Neural progenitor cell (in vitro differentiated cells): Measurements from ENCODE around the gene NEDD4L. TPM values are rescaled to one million over a fixed set of nuclear protein-coding genes. Genes with fewer than 3 reads are reported as not detected.

Experiments
- DNase-seq: peaks from one replicate; pipeline ENCODE4 v3.0.0-alpha.2; 2016; ENCODE audit warnings: low spot score
- H2AFZ ChIP-seq: fragments of 200-600 bp; sonication (generic); replicated peaks from 2 replicates; pipeline ENCODE4 v1.6.1; 2016; ENCODE audit warnings: antibody characterized with exemption
- H3F3A ChIP-seq: fragments of 200-600 bp; sonication (generic); 2 replicates; pipeline ENCODE4 v1.6.1; 2016; ENCODE audit warnings: antibody characterized with exemption, low read depth
- H3K27ac ChIP-seq: fragments of 200-600 bp; sonication (generic); 2 replicates; pipeline ENCODE4 v1.5.1; 2016; ENCODE audit warnings: mild to moderate bottlenecking
- H3K27me3 ChIP-seq: fragments of 200-600 bp; sonication (generic); 2 replicates; pipeline ENCODE4 v1.6.1; 2016; ENCODE audit warnings: mild to moderate bottlenecking, moderate library complexity
- H3K36me3 ChIP-seq: fragments of 200-600 bp; sonication (generic); 2 replicates; pipeline ENCODE4 v1.5.1; 2016
- H3K4me1 ChIP-seq: fragments of 200-600 bp; sonication (generic); 2 replicates; pipeline ENCODE4 v1.6.1; 2016; ENCODE audit warnings: mixed run types
- H3K4me2 ChIP-seq: fragments of 200-600 bp; sonication (generic); 2 replicates; pipeline ENCODE4 v1.6.1; 2016
- H3K4me3 ChIP-seq: fragments of 200-600 bp; sonication (generic); 2 replicates; pipeline ENCODE4 v1.5.1; 2016
- H3K79me2 ChIP-seq: fragments of 200-600 bp; sonication (generic); 2 replicates; pipeline ENCODE4 v1.6.1; 2016; ENCODE audit warnings: low read depth
- H3K9ac ChIP-seq: fragments of 200-600 bp; sonication (generic); 2 replicates; pipeline ENCODE4 v1.6.1; 2016
- H3K9me3 ChIP-seq: fragments of 200-600 bp; sonication (generic); 2 replicates; pipeline ENCODE4 v1.5.1; 2016; ENCODE audit warnings: low read depth
- H4K20me1 ChIP-seq: fragments of 200-600 bp; sonication (generic); 2 replicates; pipeline ENCODE4 v1.6.1; 2016; ENCODE audit warnings: low read depth
- H3K27ac Mint-ChIP-seq: 3 replicates; pipeline ENCODE4 v1.8.0; 2021; ENCODE audit warnings: mixed read lengths
- H3K27me3 Mint-ChIP-seq: 2 replicates; pipeline ENCODE4 v1.8.0; 2022; ENCODE audit warnings: low read depth, mild to moderate bottlenecking, inconsistent platforms, moderate library complexity, mixed read lengths; ENCODE audit not compliant: insufficient read depth
- H3K36me3 Mint-ChIP-seq: 3 replicates; pipeline ENCODE4 v1.8.0; 2021; ENCODE audit warnings: mixed read lengths
- H3K4me1 Mint-ChIP-seq: 3 replicates; pipeline ENCODE4 v1.8.0; 2021; ENCODE audit warnings: mixed read lengths
- H3K4me3 Mint-ChIP-seq: 3 replicates; pipeline ENCODE4 v1.8.0; 2021; ENCODE audit warnings: mild to moderate bottlenecking, moderate library complexity, mixed read lengths
- H3K9me3 Mint-ChIP-seq: 3 replicates; pipeline ENCODE4 v1.8.0; 2020; ENCODE audit warnings: mixed read lengths
- CTCF ChIP-seq: fragments of 200-600 bp; sonication (generic); IDR thresholded peaks from 2 replicates; pipeline ENCODE4 v1.5.1; 2017; ENCODE audit warnings: antibody characterized with exemption, mild to moderate bottlenecking
- EZH2 ChIP-seq: fragments of 200-600 bp; sonication (generic); IDR thresholded peaks from 2 replicates; pipeline ENCODE4 v1.6.1; 2017; ENCODE audit warnings: antibody characterized with exemption, mild to moderate bottlenecking, moderate library complexity
- EZH2phosphoT487 ChIP-seq: fragments of 200-600 bp; sonication (generic); IDR thresholded peaks from 2 replicates; pipeline ENCODE4 v1.6.1; 2017; ENCODE audit warnings: antibody characterized with exemption
- total RNA-seq: library from RNA; depleted of rRNA; stranded (reverse); fragments of >200 nt; gene quantifications from 2 replicates; pipeline ENCODE4 v1.2.3, GENCODE V29; 2015; ENCODE audit warnings: low replicate concordance

NEDD4L gene
- total RNA-seq, 1 donor from 2014 or later, result 55.5 TPM

- no peaks in the 10 kb centered on the region for H3K27me3 ChIP-seq
- no peak for TF ChIP-seq CTCF
- no peak for TF ChIP-seq EZH2
- TF ChIP-seq EZH2phosphoT487, result no peak
- H3K79me2 ChIP-seq, result peaks cover 26% of the 10 kb centered on the region
- H3K4me1 ChIP-seq, result peaks cover 9% of the 10 kb centered on the region
- H3F3A ChIP-seq, result no peaks in the 10 kb centered on the region
- no peak overlapping the region for H3K27ac ChIP-seq
- H3K36me3 ChIP-seq, result no peaks in the 10 kb centered on the region
- Mint-ChIP-seq H3K4me1 (peaks cover 4% of the 10 kb centered on the region), H3K4me3 (no peak overlapping the region), H3K27ac (no peak overlapping the region), H3K27me3 (peaks cover 2% of the 10 kb centered on the region), H3K9me3 (peaks cover 3% of the 10 kb centered on the region), H3K36me3 (peaks cover 16% of the 10 kb centered on the region)
- H4K20me1 ChIP-seq, result peaks cover 51% of the 10 kb centered on the region
- no peak overlapping the region for H2AFZ ChIP-seq
- no peak overlapping the region for H3K4me3 ChIP-seq
- no peak overlapping the region for H3K4me2 ChIP-seq
- no peak for DNase-seq
- no peaks in the 10 kb centered on the region for H3K9me3 ChIP-seq
- H3K9ac ChIP-seq, result no peak overlapping the region
These were observed 49.3 kb downstream of the NEDD4L start for GRCh38 chr18:58093311-58093803.

- peaks cover 13% of the 10 kb centered on the region for H3K36me3 Mint-ChIP-seq
- no peak overlapping the region for H3K4me3 Mint-ChIP-seq
- peak overlapping the region; percentile 4 for H3K4me2 ChIP-seq
- no peak overlapping the region for H3K4me3 ChIP-seq
- no peak overlapping the region for H3K9ac ChIP-seq
- H3K4me1 ChIP-seq, result peaks cover 11% of the 10 kb centered on the region
- no peaks in the 10 kb centered on the region for H3K27me3 ChIP-seq
- no peak overlapping the region for H2AFZ ChIP-seq
- H3K4me1 Mint-ChIP-seq, result peaks cover 4% of the 10 kb centered on the region
- DNase-seq, result peak; percentile 59
- H3K9me3 ChIP-seq, result no peaks in the 10 kb centered on the region
- no peaks in the 10 kb centered on the region for H3K36me3 ChIP-seq
- H3K27me3 Mint-ChIP-seq, result peaks cover 2% of the 10 kb centered on the region
- H4K20me1 ChIP-seq, result peaks cover 68% of the 10 kb centered on the region
- H3K79me2 ChIP-seq, result peaks cover 21% of the 10 kb centered on the region
- no peak overlapping the region for H3K27ac ChIP-seq
- H3K9me3 Mint-ChIP-seq, result peaks cover 3% of the 10 kb centered on the region
- peak overlapping the region; percentile 65 for H3K27ac Mint-ChIP-seq
- H3F3A ChIP-seq, result no peaks in the 10 kb centered on the region
- TF ChIP-seq EZH2phosphoT487, result no peak
- TF ChIP-seq EZH2, result no peak
- TF ChIP-seq CTCF, result no peak
These were observed 51.2 kb downstream of the NEDD4L start for GRCh38 chr18:58095222-58095621.

GRCh38 chr18:58095655-58096054 lies 51.6 kb downstream of the NEDD4L start:
- peaks cover 13% of the 10 kb centered on the region for H3K36me3 Mint-ChIP-seq
- peaks cover 2% of the 10 kb centered on the region for H3K27me3 Mint-ChIP-seq
- Histone ChIP-seq H3K36me3 (no peaks in the 10 kb centered on the region), H3F3A (no peaks in the 10 kb centered on the region), H3K4me1 (peaks cover 14% of the 10 kb centered on the region), H3K27me3 (no peaks in the 10 kb centered on the region), H3K79me2 (peaks cover 21% of the 10 kb centered on the region), H2AFZ (no peak overlapping the region), H3K4me2 (peak overlapping the region; percentile 4), H3K4me3 (no peak overlapping the region), H4K20me1 (peaks cover 72% of the 10 kb centered on the region), H3K9ac (no peak overlapping the region), H3K27ac (no peak overlapping the region), H3K9me3 (no peaks in the 10 kb centered on the region)
- TF ChIP-seq EZH2 (no peak), CTCF (no peak), EZH2phosphoT487 (no peak)
- no peak for DNase-seq
- H3K4me1 Mint-ChIP-seq, result peaks cover 4% of the 10 kb centered on the region
- H3K9me3 Mint-ChIP-seq, result peaks cover 3% of the 10 kb centered on the region
- H3K4me3 Mint-ChIP-seq, result no peak overlapping the region
- H3K27ac Mint-ChIP-seq, result no peak overlapping the region
